SK-N-SH (cell line): ENCODE results near the gene CBS. TPM values are rescaled to one million over a fixed set of nuclear protein-coding genes. Genes with fewer than 3 reads are reported as not detected.
"Not testable (repeated sequence)": the region's sequence is repeated elsewhere in the genome, so short reads cannot be mapped to it uniquely, and the experiment has no call there.

Source experiments
- CTCF ChIA-PET: fragments of 300-600, 350-600 bp; formaldehyde crosslinking; extraction: SDS; loops from one replicate; lab custom pipeline; 2021; lab: Yijun Ruan, JAX
- POLR2A ChIA-PET: fragments of 350-600 bp; sonication (Branson Sonifier 250); formaldehyde crosslinking; extraction: SDS; loops from one replicate; lab custom pipeline; 2020; ENCODE audit warnings: antibody characterized with exemption, inconsistent platforms; lab: Yijun Ruan, JAX
- DNase-seq: peaks from one replicate; pipeline ENCODE4 v3.0.0; 2012
- H2AFZ ChIP-seq: fragments of 200-600 bp; sonication (generic); 2 replicates; pipeline ENCODE4 v1.8.1; 2016; ENCODE audit warnings: antibody characterized with exemption, mild to moderate bottlenecking, low read depth
- H3F3A ChIP-seq: fragments of 200-600 bp; sonication (generic); replicated peaks from 2 replicates; pipeline ENCODE3; 2016; ENCODE audit warnings: antibody characterized with exemption, mild to moderate bottlenecking; ENCODE audit not compliant: insufficient read depth
- H3K27ac ChIP-seq, 2 experiments: fragments of 200-500 bp in 1 of 2; fragments of 200-600 bp in 1 of 2; sonication (Bioruptor generic) in 1 of 2; sonication (generic), shearing (Covaris generic) in 1 of 2; 2 replicates each; pipeline versions ENCODE4 v1.5.1 to v1.6.1; 2014 to 2016; ENCODE audit warnings: low read depth in 2 of 2, inconsistent platforms in 1 of 2, low read length in 1 of 2, mild to moderate bottlenecking in 1 of 2, mixed read lengths in 1 of 2
- H3K27me3 ChIP-seq: fragments of 200-600 bp; sonication (generic), shearing (Covaris generic); 2 replicates; pipeline ENCODE4 v1.6.1; 2016; ENCODE audit warnings: mixed run types; ENCODE audit not compliant: insufficient read depth
- H3K36me3 ChIP-seq, 2 experiments: fragments of 200-500 bp in 1 of 2; fragments of 200-600 bp in 1 of 2; sonication (Bioruptor generic) in 1 of 2; sonication (generic) in 1 of 2; replicated peaks in 1 of 2; 2 replicates each; pipeline versions ENCODE3 to v1.5.1; 2014 to 2016; ENCODE audit warnings: low read length in 1 of 2, mild to moderate bottlenecking in 1 of 2; ENCODE audit not compliant: insufficient read depth in 2 of 2, control insufficient read depth in 1 of 2
- H3K4me1 ChIP-seq, 2 experiments: fragments of 200-500 bp in 1 of 2; fragments of 200-600 bp in 1 of 2; sonication (Bioruptor generic) in 1 of 2; sonication (generic), shearing (Covaris generic) in 1 of 2; 2 replicates each; pipeline versions ENCODE4 v1.5.1 to v1.6.1; 2014 to 2016; ENCODE audit warnings: low read depth in 1 of 2, low read length in 1 of 2, mixed run types in 1 of 2; ENCODE audit not compliant: insufficient read depth in 2 of 2, control insufficient read depth in 1 of 2
- H3K4me2 ChIP-seq: fragments of 200-600 bp; sonication (generic), shearing (Covaris generic); 2 replicates; pipeline ENCODE4 v1.6.1; 2017; ENCODE audit warnings: mixed run types
- H3K4me3 ChIP-seq, 2 experiments: fragments of 200-500 bp in 1 of 2; fragments of 200-600 bp in 1 of 2; sonication (Bioruptor generic) in 1 of 2; sonication (generic), shearing (Covaris generic) in 1 of 2; 2 replicates each; pipeline versions ENCODE4 v1.5.1 to v1.8.1; 2014 to 2016; ENCODE audit warnings: low read depth in 2 of 2, inconsistent platforms in 1 of 2, low read length in 1 of 2, mild to moderate bottlenecking in 1 of 2, mixed read lengths in 1 of 2, moderate library complexity in 1 of 2
- H3K79me2 ChIP-seq: fragments of 200-600 bp; sonication (generic); 2 replicates; pipeline ENCODE4 v1.8.1; 2017; ENCODE audit warnings: mild to moderate bottlenecking; ENCODE audit not compliant: insufficient read depth
- H3K9ac ChIP-seq: fragments of 200-600 bp; sonication (generic); 2 replicates; pipeline ENCODE4 v1.6.1; 2017; ENCODE audit warnings: mixed run types
- H3K9me2 ChIP-seq: fragments of 200-600 bp; sonication (generic); 2 replicates; pipeline ENCODE4 v1.6.1; 2017; ENCODE audit warnings: mixed run types
- H3K9me3 ChIP-seq: fragments of 200-600 bp; sonication (generic); 2 replicates; pipeline ENCODE4 v1.6.1; 2017; ENCODE audit warnings: mixed run types, mild to moderate bottlenecking, moderate library complexity
- H4K20me1 ChIP-seq: fragments of 200-600 bp; sonication (generic); 2 replicates; pipeline ENCODE4 v1.6.1; 2017; ENCODE audit warnings: mild to moderate bottlenecking, mixed run types; ENCODE audit not compliant: insufficient read depth
- WGBS: methylation state at CpG from one replicate; pipeline ENCODE4 v1.1.6; 2017; ENCODE audit warnings: low lambda C conversion rate; 5-methylcytosine and 5-hydroxymethylcytosine counted together
- polyA plus RNA-seq, 3 experiments: library from polyadenylated mRNA; depleted of rRNA; stranded (reverse); fragments of >200 nt; gene quantifications; 2 replicates each; pipeline ENCODE4 v1.2.3, GENCODE V29; 2012

Gene CBS
- polyA plus RNA-seq, 1 of the 3 experiments (the other 2 are of a cell fraction), result 15.1 TPM

DNA sequence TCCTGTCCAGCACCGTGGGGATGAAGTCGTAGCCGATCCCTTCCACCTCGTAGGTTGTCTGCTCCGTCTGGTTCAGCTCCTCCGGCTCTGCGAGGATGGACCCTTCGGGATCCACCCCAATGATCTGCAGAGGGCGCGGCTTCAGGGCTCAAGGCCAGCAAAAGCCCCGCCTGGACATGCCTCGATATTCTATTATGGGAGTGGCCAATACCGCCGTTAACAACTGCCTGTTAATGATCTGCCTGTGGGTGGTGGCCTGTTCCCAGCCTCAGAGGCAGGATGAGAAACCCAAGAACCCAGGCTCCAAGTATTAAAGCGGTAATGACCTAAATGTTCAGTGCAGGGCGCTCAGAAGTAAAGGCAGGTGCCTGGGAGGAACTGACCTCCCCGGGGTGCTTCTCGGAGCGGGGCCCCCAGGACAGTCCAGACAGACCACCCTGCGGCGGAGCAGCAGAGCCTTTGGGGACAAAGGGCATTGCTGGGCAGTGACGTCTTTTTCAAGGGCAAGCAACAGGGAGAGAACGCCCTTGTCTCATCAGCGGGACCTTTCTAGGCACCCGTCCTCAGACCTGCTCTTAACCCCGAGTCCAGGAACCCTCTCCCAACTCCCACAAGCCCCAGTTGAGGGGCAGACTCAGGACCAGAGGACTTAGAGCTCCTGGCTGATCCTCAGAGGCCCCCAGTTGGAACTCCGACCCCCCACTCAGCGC lies 12.5 kb downstream of the CBS start:
- H3K9me3 ChIP-seq, H3K4me2 ChIP-seq, H3K79me2 ChIP-seq, H3F3A ChIP-seq, H3K36me3 ChIP-seq, H3K4me1 ChIP-seq, CTCF ChIA-PET, H3K27me3 ChIP-seq, H3K27ac ChIP-seq, POLR2A ChIA-PET, H3K4me3 ChIP-seq, H3K9me2 ChIP-seq, DNase-seq, H2AFZ ChIP-seq, H3K9ac ChIP-seq, H4K20me1 ChIP-seq: not testable (repeated sequence)
- no CpG with 5 or more reads among the region's 28 CpGs for WGBS

GRCh38 chr21:43053112-43053511 lies 22.5 kb downstream of the CBS start:
- H3K4me2 ChIP-seq, H3K27ac ChIP-seq, H3K36me3 ChIP-seq, H3K79me2 ChIP-seq, H3F3A ChIP-seq, H2AFZ ChIP-seq, H3K9ac ChIP-seq, CTCF ChIA-PET, DNase-seq, H3K27me3 ChIP-seq, H3K4me3 ChIP-seq, H3K9me2 ChIP-seq, H4K20me1 ChIP-seq, POLR2A ChIA-PET, H3K4me1 ChIP-seq, H3K9me3 ChIP-seq: not testable (repeated sequence)
- WGBS, result no CpG with 5 or more reads among the region's 13 CpGs

- 62% methylated on average over 6 of the region's 21 CpGs for WGBS
- not testable (repeated sequence) for H3K79me2 ChIP-seq, H3K4me1 ChIP-seq
Measured at GRCh38 chr21:43045876-43046821, 29.5 kb downstream of the CBS start.

GRCh38 chr21:43045165-43045875 lies 30.3 kb downstream of the CBS start:
- H3K4me2 ChIP-seq, DNase-seq, POLR2A ChIA-PET, CTCF ChIA-PET, H3K79me2 ChIP-seq, H3K27me3 ChIP-seq, H3K4me3 ChIP-seq, H2AFZ ChIP-seq, H3K27ac ChIP-seq, H4K20me1 ChIP-seq, H3K9me2 ChIP-seq, H3F3A ChIP-seq, H3K9me3 ChIP-seq, H3K4me1 ChIP-seq, H3K36me3 ChIP-seq, H3K9ac ChIP-seq: not testable (repeated sequence)
- no CpG with 5 or more reads among the region's 17 CpGs for WGBS

More at GRCh38 chr21:43045876-43046821, 29.5 kb downstream of the CBS start:
- H3K27me3 ChIP-seq, POLR2A ChIA-PET, DNase-seq, H2AFZ ChIP-seq, CTCF ChIA-PET, H3K9me3 ChIP-seq, H3F3A ChIP-seq, H3K36me3 ChIP-seq, H3K9ac ChIP-seq, H3K4me2 ChIP-seq, H3K9me2 ChIP-seq, H3K27ac ChIP-seq, H4K20me1 ChIP-seq, H3K4me3 ChIP-seq: not testable (repeated sequence)

- H3K27ac ChIP-seq, H3K36me3 ChIP-seq, H3K27me3 ChIP-seq, H4K20me1 ChIP-seq, H3K4me2 ChIP-seq, H3K4me3 ChIP-seq, H3K9me2 ChIP-seq, H3K79me2 ChIP-seq, H3K9me3 ChIP-seq, H3K4me1 ChIP-seq, POLR2A ChIA-PET, H2AFZ ChIP-seq, CTCF ChIA-PET, DNase-seq, H3K9ac ChIP-seq, H3F3A ChIP-seq: not testable (repeated sequence)
- WGBS, result no CpG with 5 or more reads among the region's 14 CpGs
Measured at GRCh38 chr21:43044547-43044946, 31.1 kb downstream of the CBS start.

GRCh38 chr21:43043291-43043690 lies 32.3 kb downstream of the CBS start:
- 75% methylated on average over 2 of the region's 14 CpGs for WGBS
- H3K79me2 ChIP-seq, H3K4me2 ChIP-seq, H3K4me1 ChIP-seq, DNase-seq, H2AFZ ChIP-seq, H3F3A ChIP-seq, H3K9ac ChIP-seq, H3K9me2 ChIP-seq, H3K27me3 ChIP-seq, CTCF ChIA-PET, H3K27ac ChIP-seq, H3K36me3 ChIP-seq, H3K9me3 ChIP-seq, H3K4me3 ChIP-seq, H4K20me1 ChIP-seq, POLR2A ChIA-PET: not testable (repeated sequence)
